Kidney (tissue), 14 donors: ENCODE measurements around the gene CATSPERD. TPM values are rescaled to one million over a fixed set of nuclear protein-coding genes. Genes with fewer than 3 reads are reported as not detected.

Experiments
- DNase-seq, 5 donors: peaks; one replicate each; pipeline ENCODE4 v3.0.0-alpha.2; 2013 to 2020
- FAIRE-seq: peaks from 2 replicates; lab custom pipeline; 2012; peaks lifted over from hg19 to GRCh38; lab: Jason Lieb, UNC
- H3K27ac ChIP-seq, 2 donors: one replicate each; pipeline ENCODE4 v1.7.0; 2013; ENCODE audit warnings: low read depth in 2 of 2, low read length in 2 of 2, inconsistent platforms in 1 of 2
- H3K27me3 ChIP-seq: one replicate; pipeline ENCODE4 v1.7.1; 2013; ENCODE audit warnings: low read length, inconsistent platforms; ENCODE audit not compliant: control insufficient read depth, insufficient read depth
- H3K36me3 ChIP-seq, 3 donors: one replicate each; pipeline versions ENCODE4 v1.7.0 to v1.7.1; 2013; ENCODE audit warnings: low read length in 3 of 3, control low read depth in 1 of 3, inconsistent platforms in 1 of 3; ENCODE audit not compliant: insufficient read depth in 3 of 3, control insufficient read depth in 2 of 3
- H3K4me1 ChIP-seq, 3 donors: one replicate each; pipeline versions ENCODE4 v1.7.0 to v1.7.1; 2013; ENCODE audit warnings: low read length in 3 of 3, inconsistent platforms in 1 of 3, low read depth in 1 of 3; ENCODE audit not compliant: control insufficient read depth in 2 of 3, insufficient read depth in 2 of 3
- H3K4me3 ChIP-seq, 3 donors: one replicate each; pipeline versions ENCODE4 v1.7.0 to v1.8.1; 2013; ENCODE audit warnings: low read length in 3 of 3, control low read depth in 1 of 3, inconsistent platforms in 1 of 3
- H3K9ac ChIP-seq, 3 donors: one replicate each; pipeline versions ENCODE4 v1.7.0 to v1.7.1; 2013; ENCODE audit warnings: low read length in 3 of 3, control low read depth in 1 of 3, inconsistent platforms in 1 of 3
- H3K9me3 ChIP-seq, 3 donors: one replicate each; pipeline versions ENCODE4 v1.7.0 to v1.7.1; 2013; ENCODE audit warnings: low read length in 3 of 3, control low read depth in 1 of 3, inconsistent platforms in 1 of 3; ENCODE audit not compliant: control insufficient read depth in 2 of 3, insufficient read depth in 1 of 3
- intact Hi-C: fragments of 100-400 bp; cut with DNase I; formaldehyde crosslinking; loops from one replicate; pipeline ENCODE4 v1.11.1; 2022
- polyA plus RNA-seq: library from polyadenylated mRNA; stranded (reverse); fragments of 350-450 nt; fragmentation: Illumina TruSeq; extraction: RNeasy Lipid Tissue Mini Kit (QIAGEN cat#74804); gene quantifications from one replicate; pipeline ENCODE4 v1.2.3, GENCODE V29; 2014; ENCODE audit warnings: low read depth, low replicate concordance; ENCODE audit not compliant: insufficient read depth
- total RNA-seq: library from RNA; stranded (reverse); fragmentation: NEBNext Ultra II Directional; extraction: Animal tissue kit (Norgen Biotek cat#: 25700); gene quantifications from one replicate; pipeline ENCODE4 v1.2.1, GENCODE V29; 2021
- TF ChIP-seq, protein P1 (sequence below): IDR thresholded peaks from 3 replicates; pipeline ENCODE4 v1.5.1; 2012; ENCODE audit warnings: mild to moderate bottlenecking, moderate library complexity, borderline replicate concordance; ENCODE audit not compliant: insufficient read depth; ENCODE audit errors: extremely low read depth
- donor health status: control.
- donor health status: control.
- donor health status: control.
- donor health status: control.
- donor health status: control.
- donor health status: DM: yes; HTN: yes; CAD: no.
- donor health status: Normal renal cell carcinoma (clear cell type).

Gene CATSPERD
- total and polyA plus RNA-seq, 2 donors from 2014 or later, result not detected

DNA sequence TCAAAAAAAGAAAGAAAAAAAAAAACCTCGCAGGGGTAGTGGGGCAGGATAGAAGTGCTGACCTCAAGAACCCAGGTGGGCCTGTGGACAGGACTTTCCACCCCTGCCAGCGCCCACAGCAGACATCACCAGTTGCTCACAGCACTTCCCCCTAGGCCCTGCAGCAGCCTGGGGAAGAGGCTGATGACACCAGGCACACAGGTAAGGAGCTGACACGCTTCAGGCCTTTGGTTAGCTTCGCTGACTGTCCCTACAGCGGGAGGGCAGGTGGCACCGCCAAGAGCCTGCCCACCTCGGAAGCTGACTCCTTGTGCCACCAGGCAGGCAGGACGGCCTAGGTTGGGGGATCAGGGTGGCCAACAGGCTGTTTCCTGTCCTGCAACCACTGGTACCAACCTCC is 9.4 kb upstream of the CATSPERD start:
- FAIRE-seq (no peak), DNase-seq (no peak)
- Histone ChIP-seq H3K27ac (no peak overlapping the region), H3K9ac (no peak overlapping the region), H3K27me3 (no peaks in the 10 kb centered on the region), H3K9me3 (no peaks in the 10 kb centered on the region), H3K4me1 (no peaks in the 10 kb centered on the region), H3K4me3 (no peak overlapping the region), H3K36me3 (peaks cover 0 to 31% (median 10%) of the 10 kb centered on the region in 3 donors)
- TF ChIP-seq, protein P1, sequence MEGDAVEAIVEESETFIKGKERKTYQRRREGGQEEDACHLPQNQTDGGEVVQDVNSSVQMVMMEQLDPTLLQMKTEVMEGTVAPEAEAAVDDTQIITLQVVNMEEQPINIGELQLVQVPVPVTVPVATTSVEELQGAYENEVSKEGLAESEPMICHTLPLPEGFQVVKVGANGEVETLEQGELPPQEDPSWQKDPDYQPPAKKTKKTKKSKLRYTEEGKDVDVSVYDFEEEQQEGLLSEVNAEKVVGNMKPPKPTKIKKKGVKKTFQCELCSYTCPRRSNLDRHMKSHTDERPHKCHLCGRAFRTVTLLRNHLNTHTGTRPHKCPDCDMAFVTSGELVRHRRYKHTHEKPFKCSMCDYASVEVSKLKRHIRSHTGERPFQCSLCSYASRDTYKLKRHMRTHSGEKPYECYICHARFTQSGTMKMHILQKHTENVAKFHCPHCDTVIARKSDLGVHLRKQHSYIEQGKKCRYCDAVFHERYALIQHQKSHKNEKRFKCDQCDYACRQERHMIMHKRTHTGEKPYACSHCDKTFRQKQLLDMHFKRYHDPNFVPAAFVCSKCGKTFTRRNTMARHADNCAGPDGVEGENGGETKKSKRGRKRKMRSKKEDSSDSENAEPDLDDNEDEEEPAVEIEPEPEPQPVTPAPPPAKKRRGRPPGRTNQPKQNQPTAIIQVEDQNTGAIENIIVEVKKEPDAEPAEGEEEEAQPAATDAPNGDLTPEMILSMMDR, result no peak
- intact Hi-C loops, result no loop called here

DNA sequence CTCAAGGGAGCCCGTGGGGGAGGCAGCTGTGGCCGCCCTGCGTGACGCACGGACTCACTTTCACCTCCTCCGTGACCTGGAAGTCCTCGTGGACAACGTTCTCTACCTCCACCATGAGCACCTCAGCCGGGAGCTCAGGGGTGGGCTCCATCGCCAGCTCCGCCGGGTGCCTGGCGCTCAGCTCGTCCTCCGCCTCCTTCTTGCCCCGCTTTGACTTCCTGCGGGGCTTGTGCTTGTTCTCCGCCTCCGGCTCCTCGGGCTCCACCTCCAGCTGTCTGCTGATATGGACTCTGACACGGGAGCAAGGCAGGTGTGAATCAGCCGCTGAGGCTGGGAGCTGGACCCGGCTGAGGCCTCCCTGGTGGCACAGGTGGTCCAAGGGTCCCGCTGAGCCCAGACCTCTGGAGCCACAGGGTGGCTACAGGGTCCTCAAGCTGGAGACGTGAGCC is 8.7 kb upstream of the CATSPERD start:
- H3K4me3 ChIP-seq, result no peak overlapping the region
- no peak overlapping the region for H3K27ac ChIP-seq
- TF ChIP-seq, protein P1, result no peak
- no peaks in the 10 kb centered on the region for H3K4me1 ChIP-seq
- FAIRE-seq (no peak), DNase-seq (no peak)
- H3K36me3 ChIP-seq, result peaks cover 0 to 31% (median 7%) of the 10 kb centered on the region in 3 donors
- H3K27me3 ChIP-seq, result no peaks in the 10 kb centered on the region
- intact Hi-C loops, result no loop called here
- no peaks in the 10 kb centered on the region for H3K9me3 ChIP-seq
- no peak overlapping the region for H3K9ac ChIP-seq

DNA sequence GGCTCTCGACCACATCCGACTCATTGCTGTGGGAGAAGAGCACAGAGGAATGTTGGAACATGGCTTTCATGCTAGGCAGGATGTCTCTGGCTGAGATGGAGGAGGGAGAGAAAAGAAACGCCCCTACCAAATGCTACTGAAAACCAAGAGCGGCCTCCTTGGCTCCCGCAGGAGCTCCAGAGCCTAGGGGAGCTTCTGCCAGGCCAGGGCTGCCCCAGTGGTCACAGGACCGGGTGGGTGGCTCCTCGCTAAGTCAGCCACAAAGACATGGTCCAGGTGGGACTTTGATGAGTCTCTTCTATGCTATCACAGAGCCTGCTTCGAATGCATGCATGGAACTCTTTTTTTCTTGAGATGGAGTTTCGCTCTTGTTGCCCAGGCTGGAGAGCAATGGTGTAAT is 7.2 kb upstream of the CATSPERD start:
- intact Hi-C loops, result no loop called here

More for the DNA sequence above, 7.2 kb upstream of the CATSPERD start:
- Histone ChIP-seq H3K9me3 (no peaks in the 10 kb centered on the region), H3K27ac (no peak overlapping the region), H3K36me3 (peaks cover 0 to 31% (median 11%) of the 10 kb centered on the region in 3 donors), H3K9ac (no peak overlapping the region), H3K27me3 (no peaks in the 10 kb centered on the region), H3K4me3 (no peak overlapping the region), H3K4me1 (peaks cover 0 to 3% (median 0%) of the 10 kb centered on the region in 3 donors)
- TF ChIP-seq, protein P1, result no peak
- DNase-seq, result no peak
- no peak for FAIRE-seq
